GM12872 (cell line): Measurements from ENCODE around the gene LRFN2.

Experiments used
- CTCF ChIP-seq: IDR thresholded peaks from 3 replicates; pipeline ENCODE4 v1.5.1; 2011; ENCODE audit warnings: low read depth, mild to moderate bottlenecking, low read length, moderate library complexity; ENCODE audit not compliant: insufficient read depth

Gene LRFN2

GRCh38 chr6:40489798-40490197 lies 97.4 kb downstream of the LRFN2 start:
- no peak for TF ChIP-seq CTCF

GRCh38 chr6:40486576-40486975 lies 100.6 kb downstream of the LRFN2 start:
- no peak for TF ChIP-seq CTCF

DNA sequence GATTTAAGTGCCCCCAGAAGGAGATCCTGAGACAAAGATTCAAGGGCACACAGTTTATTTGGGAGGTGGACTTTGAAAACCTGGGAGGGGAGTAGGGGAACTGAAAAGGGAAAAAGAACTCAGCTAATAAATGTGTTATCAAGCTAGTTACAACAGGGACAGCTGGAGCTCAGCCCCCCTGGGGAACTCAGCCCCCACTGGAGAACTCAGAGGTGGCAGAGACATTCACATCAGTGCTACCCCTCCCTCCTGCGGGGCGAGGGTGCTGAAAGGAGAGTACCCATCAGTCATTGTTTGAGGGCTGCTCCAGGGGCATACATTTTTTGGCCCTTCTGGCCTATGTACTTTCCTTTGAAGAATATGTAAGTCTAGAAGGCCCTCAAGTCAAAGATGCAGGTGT lies 101.4 kb downstream of the LRFN2 start:
- TF ChIP-seq CTCF, result no peak

DNA sequence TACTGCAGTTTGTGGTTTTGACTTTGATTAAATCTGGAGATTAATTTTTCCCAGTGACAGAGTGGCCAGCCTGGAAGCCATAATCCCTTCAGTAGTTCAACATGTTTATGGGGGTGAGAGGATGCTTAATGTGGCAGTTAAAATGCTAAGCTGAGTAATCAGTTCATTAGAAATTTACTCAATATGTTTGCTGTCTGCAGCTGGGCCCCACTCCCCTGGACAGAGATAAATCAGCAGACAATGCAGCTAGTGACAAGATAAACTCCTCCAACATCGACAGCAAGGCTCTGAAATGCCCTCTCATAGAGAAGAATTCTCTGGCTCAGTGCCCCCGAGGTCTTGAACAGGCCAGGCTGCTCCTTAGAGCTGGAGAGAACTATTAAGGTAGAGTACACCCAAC lies 101.9 kb downstream of the LRFN2 start:
- TF ChIP-seq CTCF, result no peak

DNA sequence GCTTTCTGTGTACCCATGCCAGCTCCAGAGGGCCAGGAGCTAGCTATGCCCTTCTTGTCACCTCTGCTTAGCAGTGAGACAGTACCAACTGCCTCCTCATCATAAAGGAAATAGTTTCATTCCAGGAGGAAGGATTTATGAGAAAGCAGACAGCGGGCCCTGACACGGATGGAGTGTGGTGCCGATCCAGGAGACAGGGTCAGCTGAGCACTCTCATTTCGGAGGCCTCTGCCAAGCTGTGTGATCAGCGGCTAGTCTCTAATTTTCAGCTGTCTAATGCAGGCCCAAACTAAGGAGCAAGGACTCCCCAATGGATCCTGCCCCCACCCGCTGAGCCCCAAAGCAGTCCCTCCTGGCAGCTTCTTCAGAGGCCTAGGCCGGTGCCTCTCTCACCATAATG lies 103.1 kb downstream of the LRFN2 start:
- no peak for TF ChIP-seq CTCF

DNA sequence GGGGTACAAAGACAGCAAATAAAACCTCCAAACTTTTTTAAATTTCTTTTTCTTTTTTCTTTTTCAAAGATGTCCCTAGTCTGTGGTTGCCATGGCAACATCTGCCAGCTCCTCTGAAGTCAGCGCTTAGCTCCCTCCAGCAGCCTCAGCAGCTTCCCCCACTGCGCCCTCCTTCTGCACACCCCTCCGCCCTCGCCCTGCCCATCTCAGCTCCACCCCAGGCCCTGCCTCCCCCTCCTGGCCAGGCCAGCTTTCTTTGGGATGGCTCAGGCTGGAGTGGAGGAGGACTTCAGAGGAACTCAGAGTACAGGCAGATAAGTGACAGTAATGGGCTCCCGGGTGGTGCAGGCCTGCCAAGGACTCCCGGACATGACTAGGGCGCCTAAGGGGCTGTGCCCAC lies 104.6 kb downstream of the LRFN2 start:
- TF ChIP-seq CTCF, result no peak

GRCh38 chr6:40480678-40481077 lies 106.5 kb downstream of the LRFN2 start:
- no peak for TF ChIP-seq CTCF

DNA sequence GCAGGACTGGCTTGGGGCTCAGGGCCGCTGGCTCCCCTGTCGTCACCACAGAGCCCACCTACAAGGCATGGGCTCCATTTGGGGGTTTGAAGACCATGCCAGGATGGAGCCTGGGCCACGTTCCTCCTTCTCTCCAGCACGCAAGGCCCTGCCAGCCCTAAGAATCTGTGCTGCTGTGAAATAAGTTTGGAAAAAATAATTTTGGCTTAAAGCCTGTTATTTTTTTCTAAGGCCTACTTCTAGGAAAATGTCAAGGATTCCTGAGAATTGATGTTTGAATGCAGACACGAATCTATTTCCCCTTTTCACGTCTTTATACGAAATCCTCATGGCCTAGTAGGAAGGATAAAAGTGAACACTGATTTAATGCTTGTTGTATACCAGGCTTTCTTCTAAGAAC lies 107.5 kb downstream of the LRFN2 start:
- TF ChIP-seq CTCF, result no peak
